Neuronal stem cell (in vitro differentiated cells): ENCODE results near the gene PLXNA4.

Experiments used
- DNase-seq: peaks from one replicate; pipeline ENCODE4 v3.0.0-alpha.2; 2013; ENCODE audit warnings: low spot score
- H2AFZ ChIP-seq: one replicate; pipeline ENCODE4 v1.6.1; 2013; ENCODE audit warnings: mild to moderate bottlenecking, low read length, inconsistent platforms
- H2AK5ac ChIP-seq: 2 replicates; pipeline ENCODE4 v1.6.1; 2013; ENCODE audit warnings: low read depth, mild to moderate bottlenecking, inconsistent platforms, low read length, moderate library complexity, mixed read lengths
- H2BK120ac ChIP-seq: 2 replicates; pipeline ENCODE4 v1.6.1; 2013; ENCODE audit warnings: low read depth, mild to moderate bottlenecking, inconsistent platforms, low read length, moderate library complexity, mixed read lengths
- H2BK12ac ChIP-seq: one replicate; pipeline ENCODE4 v1.6.1; 2013; ENCODE audit warnings: low read length, inconsistent platforms
- H2BK15ac ChIP-seq: 2 replicates; pipeline ENCODE4 v1.6.1; 2013; ENCODE audit warnings: mild to moderate bottlenecking, low read length, inconsistent platforms, mixed read lengths
- H2BK5ac ChIP-seq: one replicate; pipeline ENCODE4 v1.6.1; 2013; ENCODE audit warnings: inconsistent platforms, mild to moderate bottlenecking, low read length, moderate library complexity
- H3K14ac ChIP-seq: one replicate; pipeline ENCODE4 v1.6.1; 2013; ENCODE audit warnings: low read length, inconsistent platforms
- H3K18ac ChIP-seq: 2 replicates; pipeline ENCODE4 v1.6.1; 2013; ENCODE audit warnings: low read length, inconsistent platforms
- H3K23ac ChIP-seq: 2 replicates; pipeline ENCODE4 v1.6.1; 2013; ENCODE audit warnings: low read depth, mild to moderate bottlenecking, mixed read lengths, low read length, inconsistent platforms; ENCODE audit not compliant: poor library complexity
- H3K27ac ChIP-seq: replicated peaks from 3 replicates; pipeline ENCODE4 v1.5.1; 2013; ENCODE audit warnings: low read length, inconsistent platforms
- H3K27me3 ChIP-seq, 3 experiments: 2 replicates each; pipeline ENCODE4 v1.6.1; 2013; ENCODE audit warnings: low read length in 3 of 3, mild to moderate bottlenecking in 2 of 3, inconsistent platforms in 1 of 3, low read depth in 1 of 3, mixed read lengths in 1 of 3, moderate library complexity in 1 of 3; ENCODE audit not compliant: control insufficient read depth in 3 of 3, insufficient read depth in 3 of 3
- H3K36me3 ChIP-seq, 2 donors: replicated peaks in 1 of 2; 2 replicates each; pipeline ENCODE4 v1.6.1; 2013; ENCODE audit warnings: low read length in 2 of 2; ENCODE audit not compliant: control insufficient read depth in 2 of 2, insufficient read depth in 2 of 2
- H3K4ac ChIP-seq: 2 replicates; pipeline ENCODE4 v1.6.1; 2013; ENCODE audit warnings: inconsistent platforms, mild to moderate bottlenecking, low read length, moderate library complexity
- H3K4me1 ChIP-seq, 2 donors: 1 replicate in 1 of 2; 2 replicates in 1 of 2; pipeline ENCODE4 v1.6.1; 2013; ENCODE audit warnings: low read length in 2 of 2, low read depth in 1 of 2; ENCODE audit not compliant: control insufficient read depth in 2 of 2, insufficient read depth in 1 of 2
- H3K4me2 ChIP-seq: one replicate; pipeline ENCODE4 v1.6.1; 2013; ENCODE audit warnings: mild to moderate bottlenecking, low read length, inconsistent platforms; ENCODE audit not compliant: insufficient read depth, poor library complexity, severe bottlenecking
- H3K4me3 ChIP-seq, 2 donors: 2 replicates each; pipeline ENCODE4 v1.5.1; 2013; ENCODE audit warnings: low read length in 2 of 2, mild to moderate bottlenecking in 2 of 2, inconsistent platforms in 1 of 2, moderate library complexity in 1 of 2
- H3K79me1 ChIP-seq: one replicate; pipeline ENCODE4 v1.6.1; 2013; ENCODE audit warnings: low read depth, mild to moderate bottlenecking, inconsistent platforms, low read length, moderate library complexity
- H3K9ac ChIP-seq: one replicate; pipeline ENCODE4 v1.6.1; 2013; ENCODE audit warnings: mild to moderate bottlenecking, low read depth, low read length, inconsistent platforms; ENCODE audit not compliant: poor library complexity
- H3K9me3 ChIP-seq, 2 donors: replicated peaks in 1 of 2; 2 replicates each; pipeline versions ENCODE3 to v1.6.1; 2013; ENCODE audit warnings: low read length in 2 of 2, mild to moderate bottlenecking in 2 of 2, inconsistent platforms in 1 of 2, low read depth in 1 of 2, mixed read lengths in 1 of 2, moderate library complexity in 1 of 2; ENCODE audit not compliant: control insufficient read depth in 2 of 2, insufficient read depth in 1 of 2
- H4K8ac ChIP-seq: one replicate; pipeline ENCODE4 v1.6.1; 2013; ENCODE audit warnings: low read depth, mild to moderate bottlenecking, inconsistent platforms, low read length, moderate library complexity
- H4K91ac ChIP-seq: one replicate; pipeline ENCODE4 v1.6.1; 2013; ENCODE audit warnings: low read length, low read depth, mild to moderate bottlenecking, inconsistent platforms; ENCODE audit not compliant: poor library complexity
- WGBS, 2 donors: extraction: QIAGEN DNeasy Blood & Tissue Kit; methylation state at CpG; one replicate each; pipeline ENCODE4 v1.1.7; 2013; ENCODE audit warnings: missing lambda C conversion rate in 2 of 2, mixed read lengths in 1 of 2; ENCODE audit not compliant: insufficient read length in 2 of 2, insufficient replicate concordance in 1 of 2; ENCODE audit errors: extremely low coverage in 2 of 2; 5-methylcytosine and 5-hydroxymethylcytosine counted together

Gene PLXNA4

DNA sequence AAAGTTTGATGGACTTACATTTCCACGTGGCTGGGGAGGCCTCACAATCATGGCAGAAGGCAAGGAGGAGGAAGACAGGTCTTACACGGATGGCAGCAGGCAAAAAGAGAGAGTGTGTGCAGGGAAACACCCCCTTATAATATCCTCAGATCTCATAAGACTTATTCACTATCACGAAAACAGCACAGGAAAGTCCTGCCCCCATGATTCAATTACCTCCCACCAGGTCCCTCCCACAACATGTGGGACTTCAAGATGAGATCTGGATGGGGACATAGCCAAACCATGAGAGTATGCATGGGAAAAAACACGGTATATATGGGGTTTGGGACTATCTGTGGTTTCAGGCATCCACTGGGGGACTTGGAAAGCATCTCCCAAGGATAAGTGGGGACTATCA lies 78.0 kb downstream of the PLXNA4 start:
- Histone ChIP-seq H3K27me3 (peaks cover 0 to 3% (median 0%) of the 10 kb centered on the region in 3 experiments), H3K4me1 (peaks cover 0 to 7% of the 10 kb centered on the region in 2 donors)
- no peak for DNase-seq

DNA sequence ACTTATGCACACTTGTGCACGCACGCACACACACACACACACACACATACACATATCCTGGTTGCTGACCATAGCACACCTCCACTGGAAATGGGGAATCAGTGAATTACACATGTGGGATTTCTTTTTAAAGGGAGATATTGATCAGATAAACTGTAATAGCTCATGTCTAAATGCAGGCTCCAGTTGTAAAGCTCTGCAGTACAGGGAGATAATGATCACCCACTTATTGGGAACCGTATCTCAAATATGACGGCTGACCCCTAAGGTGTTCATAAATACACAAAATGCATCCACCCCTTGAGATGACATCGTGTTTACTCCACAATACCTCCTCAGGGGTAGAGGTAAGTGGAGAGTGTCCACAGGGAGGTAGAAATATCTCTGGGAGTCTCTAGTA lies 79.2 kb downstream of the PLXNA4 start:
- Histone ChIP-seq H2AFZ (no peak overlapping the region), H3K36me3 (no peaks in the 10 kb centered on the region), H3K4me2 (no peak overlapping the region), H3K4ac (no peak overlapping the region), H2AK5ac (no peak overlapping the region), H4K8ac (no peak overlapping the region), H3K79me1 (no peaks in the 10 kb centered on the region), H3K27me3 (peaks cover 0 to 2% (median 0%) of the 10 kb centered on the region in 3 experiments), H3K9me3 (no peaks in the 10 kb centered on the region), H2BK120ac (no peak overlapping the region), H2BK5ac (no peak overlapping the region), H3K4me1 (peaks cover 0 to 10% of the 10 kb centered on the region in 2 donors), H2BK15ac (no peak overlapping the region), H3K23ac (no peak overlapping the region), H3K9ac (no peak overlapping the region), H4K91ac (no peak overlapping the region), H3K18ac (no peak overlapping the region), H3K27ac (no peak overlapping the region), H3K4me3 (no peak overlapping the region), H3K14ac (no peak overlapping the region), H2BK12ac (no peak overlapping the region)
- WGBS, 2 donors: no CpG with 5 or more reads among the region's 5 CpGs
- DNase-seq: no peak

More for the DNA sequence above, 78.0 kb downstream of the PLXNA4 start:
- no peak overlapping the region for H3K23ac ChIP-seq
- no peak overlapping the region for H2BK12ac ChIP-seq
- H2AK5ac ChIP-seq: no peak overlapping the region
- H3K9ac ChIP-seq: no peak overlapping the region
- no peak overlapping the region for H2AFZ ChIP-seq
- H3K79me1 ChIP-seq: no peaks in the 10 kb centered on the region
- no peak overlapping the region for H2BK5ac ChIP-seq
- H3K9me3 ChIP-seq: no peaks in the 10 kb centered on the region
- H3K14ac ChIP-seq: no peak overlapping the region
- no peak overlapping the region for H4K8ac ChIP-seq
- no peak overlapping the region for H4K91ac ChIP-seq
- WGBS, 2 donors: no CpG with 5 or more reads among the region's 4 CpGs
- no peak overlapping the region for H3K4me3 ChIP-seq
- no peak overlapping the region for H3K4me2 ChIP-seq
- H3K4ac ChIP-seq: no peak overlapping the region
- no peak overlapping the region for H2BK120ac ChIP-seq
- H3K27ac ChIP-seq: no peak overlapping the region
- H3K36me3 ChIP-seq: no peaks in the 10 kb centered on the region
- H3K18ac ChIP-seq: no peak overlapping the region
- no peak overlapping the region for H2BK15ac ChIP-seq

DNA sequence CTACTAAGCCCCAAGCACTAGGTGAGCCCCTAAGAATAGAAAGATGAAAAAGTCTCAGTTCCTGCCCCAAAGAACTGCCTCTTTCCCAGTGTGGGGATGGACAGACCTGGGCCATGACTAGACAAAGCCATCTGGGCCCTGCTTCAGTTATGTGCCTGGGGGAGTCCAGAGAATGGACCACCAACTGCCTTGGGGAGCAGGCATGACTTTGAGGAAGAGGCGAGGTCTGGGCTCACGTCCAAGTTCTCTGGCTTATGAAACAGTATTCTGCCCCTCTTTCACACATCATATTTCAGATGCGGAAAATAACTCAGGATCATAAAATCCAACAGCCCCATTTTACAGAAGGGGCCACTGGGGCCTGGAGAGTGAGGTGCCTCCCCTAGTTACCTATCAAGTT lies 80.3 kb downstream of the PLXNA4 start:
- Histone ChIP-seq H3K4me2 (no peak overlapping the region), H3K9ac (no peak overlapping the region), H3K4me1 (peaks cover 0 to 10% of the 10 kb centered on the region in 2 donors), H3K9me3 (no peaks in the 10 kb centered on the region), H2BK120ac (no peak overlapping the region), H3K36me3 (no peaks in the 10 kb centered on the region), H3K14ac (no peak overlapping the region), H2BK5ac (no peak overlapping the region), H2AFZ (no peak overlapping the region), H4K91ac (no peak overlapping the region), H3K4ac (no peak overlapping the region), H3K79me1 (no peaks in the 10 kb centered on the region), H3K27me3 (no peaks in the 10 kb centered on the region), H2BK15ac (no peak overlapping the region), H3K18ac (no peak overlapping the region), H2AK5ac (no peak overlapping the region), H3K4me3 (no peak overlapping the region), H2BK12ac (no peak overlapping the region), H4K8ac (no peak overlapping the region), H3K27ac (no peak overlapping the region), H3K23ac (no peak overlapping the region)
- DNase-seq: no peak
- no CpG with 5 or more reads among the region's 3 CpGs for WGBS, 2 donors

DNA sequence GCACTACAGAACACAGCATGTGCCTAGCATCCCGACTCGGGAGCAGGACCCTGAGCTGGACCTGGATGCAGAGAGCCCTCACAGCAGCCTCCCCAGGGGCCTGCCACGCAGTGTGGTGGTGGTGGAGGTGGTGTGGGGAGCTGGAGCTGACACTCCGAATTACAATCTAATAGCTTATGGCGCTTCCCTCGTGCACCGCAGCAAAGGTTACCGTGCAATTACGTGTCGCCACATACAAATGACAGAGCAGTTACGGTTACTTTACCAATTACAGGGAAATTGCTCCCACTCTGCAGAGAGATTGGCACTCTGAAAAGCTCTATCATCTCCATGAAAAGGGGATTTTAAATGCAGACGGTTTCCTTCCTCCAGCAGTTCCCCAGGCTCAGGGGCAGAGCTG lies 81.8 kb downstream of the PLXNA4 start:
- Histone ChIP-seq H3K14ac (no peak overlapping the region), H3K9me3 (no peaks in the 10 kb centered on the region), H3K79me1 (no peaks in the 10 kb centered on the region), H3K27ac (no peak overlapping the region), H3K4me1 (peaks cover 0 to 11% of the 10 kb centered on the region in 2 donors), H3K36me3 (no peaks in the 10 kb centered on the region), H2BK12ac (no peak overlapping the region), H2BK5ac (no peak overlapping the region), H4K91ac (peak overlapping the region; percentile 18), H3K18ac (no peak overlapping the region), H2BK15ac (no peak overlapping the region), H3K4ac (no peak overlapping the region), H3K9ac (no peak overlapping the region), H2BK120ac (no peak overlapping the region), H3K4me3 (no peak overlapping the region), H2AK5ac (no peak overlapping the region), H3K4me2 (no peak overlapping the region), H3K23ac (peak overlapping the region; percentile 21), H3K27me3 (no peaks in the 10 kb centered on the region), H4K8ac (no peak overlapping the region), H2AFZ (no peak overlapping the region)
- no peak for DNase-seq
- no CpG with 5 or more reads among the region's 12 CpGs for WGBS, 2 donors
